K562 (cell line): ENCODE data around the gene GBX1. TPM values are rescaled to one million over a fixed set of nuclear protein-coding genes. Genes with fewer than 3 reads are reported as not detected.

Experiments used
- ATAC-seq: fragments of 200-7000 bp; cut with Tn5 transposase; 3 replicates; pipeline ENCODE4 v1.9.1; 2020; ENCODE audit warnings: moderate library complexity
- BruUV-seq: library from RNA; stranded (reverse); fragments of 400-500 nt; replicated peaks from 2 replicates; lab custom pipeline; 2021; lab: Mats Ljungman, UMichigan
- CTCF ChIA-PET: fragments of 300-600 bp; formaldehyde crosslinking; extraction: SDS; loops from one replicate; lab custom pipeline; 2021; ENCODE audit warnings: low intra/inter-chr PET ratio; lab: Yijun Ruan, JAX
- POLR2A ChIA-PET: fragments of 300-600, 350-650 bp; sonication (Branson Sonifier 250); formaldehyde crosslinking; extraction: SDS; loops from one replicate; lab custom pipeline; 2021; ENCODE audit warnings: antibody characterized with exemption, inconsistent platforms; lab: Yijun Ruan, JAX
- DNase-seq, 4 experiments: peaks; one replicate each; pipeline versions ENCODE4 v3.0.0 to v3.0.0-alpha.2; 2011 to 2018; ENCODE audit warnings: low spot score in 3 of 4, mixed read lengths in 3 of 4; ENCODE audit errors: extremely low read depth in 1 of 4
- FAIRE-seq: peaks from 2 replicates; lab custom pipeline; 2011; peaks lifted over from hg19 to GRCh38; lab: Jason Lieb, UNC
- H2AFZ ChIP-seq: 2 replicates; pipeline ENCODE4 v1.6.0; 2011; ENCODE audit warnings: low read depth, low read length, control low read depth, inconsistent platforms
- H3K27ac ChIP-seq: fragments of 200-600 bp; 3 replicates; pipeline ENCODE4 v1.8.0; 2011; ENCODE audit warnings: low read depth, mild to moderate bottlenecking, control low read depth, inconsistent platforms, low read length, moderate library complexity, mixed read lengths; ENCODE audit errors: extremely low read depth
- H3K27me3 ChIP-seq, 2 experiments: fragments of 300-600 bp in 1 of 2; 2 replicates in 1 of 2; 3 replicates in 1 of 2; pipeline versions ENCODE4 v1.6.0 to v1.8.0; 2011; ENCODE audit warnings: inconsistent platforms in 2 of 2, low read length in 2 of 2, mild to moderate bottlenecking in 1 of 2, mixed read lengths in 1 of 2, moderate library complexity in 1 of 2; ENCODE audit not compliant: control insufficient read depth in 2 of 2, insufficient read depth in 2 of 2
- H3K36me3 ChIP-seq: fragments of 300-600 bp; 3 replicates; pipeline ENCODE4 v1.8.0; 2011; ENCODE audit warnings: mild to moderate bottlenecking, low read length, inconsistent platforms; ENCODE audit not compliant: control insufficient read depth, insufficient read depth
- H3K4me1 ChIP-seq, 2 experiments: fragments of 200-600 bp in 1 of 2; replicated peaks in 1 of 2; 2 replicates in 1 of 2; 3 replicates in 1 of 2; pipeline versions ENCODE4 v1.5.1 to v1.8.0; 2011; ENCODE audit warnings: inconsistent platforms in 2 of 2, low read length in 2 of 2, mild to moderate bottlenecking in 1 of 2, mixed read lengths in 1 of 2, moderate library complexity in 1 of 2; ENCODE audit not compliant: control insufficient read depth in 2 of 2, insufficient read depth in 2 of 2
- H3K4me2 ChIP-seq: 2 replicates; pipeline ENCODE4 v1.6.1; 2011; ENCODE audit warnings: low read length, control low read depth, inconsistent platforms, mixed read lengths; ENCODE audit not compliant: insufficient read depth
- H3K4me3 ChIP-seq: fragments of 200-600 bp; sonication (generic), shearing (Covaris generic); 2 replicates; pipeline ENCODE4 v1.5.1; 2016; ENCODE audit warnings: control low read depth, inconsistent platforms
- H3K79me2 ChIP-seq: fragments of 200-600 bp; 3 replicates; pipeline ENCODE4 v1.8.0; 2011; ENCODE audit warnings: low read length, inconsistent platforms; ENCODE audit not compliant: control insufficient read depth, insufficient read depth
- H3K9ac ChIP-seq, 2 experiments: 2 replicates each; pipeline versions ENCODE4 v1.6.0 to v1.6.1; 2011; ENCODE audit warnings: low read depth in 2 of 2, low read length in 2 of 2, control low read depth in 1 of 2, inconsistent platforms in 1 of 2, mild to moderate bottlenecking in 1 of 2, mixed read lengths in 1 of 2; ENCODE audit not compliant: insufficient read depth in 1 of 2
- H3K9me1 ChIP-seq: one replicate; pipeline ENCODE4 v1.6.0; 2011; ENCODE audit warnings: inconsistent platforms, mild to moderate bottlenecking, low read length, moderate library complexity; ENCODE audit not compliant: control insufficient read depth, insufficient read depth
- H3K9me3 ChIP-seq: replicated peaks from 2 replicates; pipeline ENCODE4 v1.5.1; 2011; ENCODE audit warnings: low read depth, low read length, inconsistent platforms; ENCODE audit not compliant: control insufficient read depth, insufficient read depth
- H4K20me1 ChIP-seq: replicated peaks from 2 replicates; pipeline ENCODE4 v1.6.1; 2011; ENCODE audit warnings: low read length, inconsistent platforms, mixed read lengths; ENCODE audit not compliant: control insufficient read depth, insufficient read depth
- ARID3B ChIP-seq: fragments of 250-450 bp; sonication (Bioruptor Pico); IDR thresholded peaks from 2 replicates; pipeline ENCODE4 v1.4.0; 2020; ENCODE audit warnings: borderline replicate concordance
- BCOR ChIP-seq: fragments of 450-650 bp; IDR thresholded peaks from 2 replicates; pipeline ENCODE4 v1.6.1; 2016
- CREB5 ChIP-seq: fragments of 250-450 bp; sonication (Bioruptor Pico); IDR thresholded peaks from 2 replicates; pipeline ENCODE4 v1.5.0; 2020; ENCODE audit warnings: mild to moderate bottlenecking
- FOXM1 ChIP-seq, 2 experiments: fragments of 450-650 bp in 1 of 2; sonication (generic) in 1 of 2; formaldehyde crosslinking in 1 of 2; IDR thresholded peaks; 2 replicates each; pipeline versions ENCODE4 v1.6.1 to v1.9.0; 2017 to 2022; ENCODE audit warnings: low read depth in 2 of 2, mild to moderate bottlenecking in 2 of 2, missing genetic modification reagents in 1 of 2, moderate library complexity in 1 of 2
- HNRNPH1 ChIP-seq: fragments of 200-400 bp; formaldehyde crosslinking; optimal IDR thresholded peaks from 2 replicates; pipeline ENCODE3; 2017; ENCODE audit warnings: low read depth, mild to moderate bottlenecking, low read length, moderate library complexity
- POLR2G ChIP-seq: fragments of 200-400 bp; formaldehyde crosslinking; IDR thresholded peaks from 2 replicates; pipeline ENCODE4 v1.6.1; 2017; ENCODE audit warnings: low read depth, mild to moderate bottlenecking, antibody characterized with exemption, low read length, moderate library complexity
- PRPF4 ChIP-seq: fragments of 200-400 bp; formaldehyde crosslinking; IDR thresholded peaks from one replicate; pipeline ENCODE4 v1.6.1; 2017; ENCODE audit warnings: low read length, low read depth, mild to moderate bottlenecking; ENCODE audit not compliant: insufficient read depth, poor library complexity, severe bottlenecking
- RFX7 ChIP-seq: fragments of 250-450 bp; sonication (Bioruptor Pico); IDR thresholded peaks from 2 replicates; pipeline ENCODE4 v1.5.1; 2021; ENCODE audit warnings: mild to moderate bottlenecking
- SREBF1 ChIP-seq: fragments of 150-350 bp; IDR thresholded peaks from 2 replicates; pipeline ENCODE4 v1.6.1; 2014; ENCODE audit warnings: antibody characterized with exemption, low read depth, low read length, borderline replicate concordance
- ZBTB12 ChIP-seq: fragments of 250-450 bp; sonication (Bioruptor Pico); IDR thresholded peaks from 2 replicates; pipeline ENCODE4 v1.4.0; 2020
- ZBTB43 ChIP-seq: sonication (generic); formaldehyde crosslinking; IDR thresholded peaks from 2 replicates; pipeline ENCODE4 v1.8.0; 2023; ENCODE audit warnings: mild to moderate bottlenecking, missing genetic modification reagents
- ZFP36 ChIP-seq: fragments of 150-350 bp; IDR thresholded peaks from 2 replicates; pipeline ENCODE4 v1.6.1; 2018; ENCODE audit warnings: low read length, low read depth; ENCODE audit not compliant: partially characterized antibody
- ZNF197 ChIP-seq: fragments of 200-800 bp; sonication (Bioruptor generic); IDR thresholded peaks from 2 replicates; pipeline ENCODE4 v1.6.1; 2016; ENCODE audit warnings: low read depth, missing genetic modification characterization, missing compliant biosample characterization
- ZNF436 ChIP-seq: fragments of 250-450, 450-650 bp; sonication (Bioruptor Pico); formaldehyde crosslinking; IDR thresholded peaks from 2 replicates; pipeline ENCODE4 v1.7.0; 2020; ENCODE audit warnings: mild to moderate bottlenecking
- ZNF584 ChIP-seq: fragments of 200-800 bp; sonication (Bioruptor generic); IDR thresholded peaks from 2 replicates; pipeline ENCODE4 v1.6.1; 2016; ENCODE audit warnings: low read depth, mild to moderate bottlenecking, missing genetic modification characterization, missing compliant biosample characterization
- WGBS: fragments of 100-300 bp; shearing (Covaris generic); methylation state at CpG from one replicate; pipeline ENCODE4 v1.1.6; 2016; ENCODE audit warnings: low coverage, mixed read lengths; ENCODE audit not compliant: insufficient coverage; ENCODE audit errors: missing lambda C conversion rate; 5-methylcytosine and 5-hydroxymethylcytosine counted together
- in situ Hi-C: fragments of 300-500 bp; cut with MboI; formaldehyde crosslinking; loops from 4 replicates; pipeline ENCODE4 v1.15.0; 2018; ENCODE audit warnings: inconsistent platforms, mixed read lengths
- intact Hi-C: fragments of 100-400 bp; cut with micrococcal nuclease; formaldehyde crosslinking; loops from 2 replicates; pipeline ENCODE4 v1.14.2; 2022
- polyA plus RNA-seq, 8 experiments: library from polyadenylated mRNA; depleted of rRNA in 4 of 8; stranded (reverse) in 5 of 8; unstranded in 3 of 8; fragments of >200 nt; fragmentation: Nextera tagmentation in 2 of 8; fragmentation: Illumina TruSeq in 1 of 8; extraction: Ambion mirVana in 2 of 8; extraction: Trizol in 1 of 8; gene quantifications; 2 replicates each; pipeline versions ENCODE4 v1.2.1 to v1.2.3, GENCODE V29; 2011 to 2014; ENCODE audit warnings: inconsistent platforms in 1 of 8, missing spikeins in 1 of 8
- total RNA-seq, 7 experiments: library from RNA; depleted of rRNA in 6 of 7; stranded (reverse); fragments of >200 nt in 6 of 7; fragmentation: Illumina TruSeq in 2 of 7; extraction: Trizol in 2 of 7; gene quantifications; 2 replicates each; pipeline versions ENCODE4 v1.2.1 to v1.2.3, GENCODE V29; 2011 to 2021; ENCODE audit warnings: low replicate concordance in 1 of 7

GBX1 gene
- total and polyA plus RNA-seq, 9 of the 15 experiments (the other 6 are each of a cell fraction or from before 2014, with no cell fraction given) = not detected

GRCh38 chr7:151202836-151203235, 35.3 kb upstream of the GBX1 start:
- CTCF ChIA-PET = no interaction called here
- TF ChIP-seq ZNF197 (CRISPR knock-in tag) (no peak), POLR2G (no peak), ZNF436 (CRISPR knock-in tag) (no peak), BCOR (no peak), ARID3B (CRISPR knock-in tag) (no peak), FOXM1 (IDR thresholded peaks at IDR 0.05; ENCODE audit: low read depth) (no peak), FOXM1 (CRISPR knock-in tag; IDR thresholded peaks at IDR 0.05; ENCODE audit: low read depth) (no peak), HNRNPH1 (no peak), SREBF1 (no peak), ZFP36 (no peak), ZNF584 (CRISPR knock-in tag) (no peak), ZBTB43 (CRISPR knock-in tag) (no peak), CREB5 (CRISPR knock-in tag) (no peak), PRPF4 (no peak), RFX7 (no peak), ZBTB12 (CRISPR knock-in tag) (no peak)
- DNase-seq (no peak), ATAC-seq (no peak), FAIRE-seq (peak; percentile 56)
- Histone ChIP-seq H3K4me1 (peaks cover 13 to 22% of the 10 kb centered on the region in 2 experiments), H3K27ac (no peak overlapping the region), H3K9me3 (no peaks in the 10 kb centered on the region), H2AFZ (no peak overlapping the region), H3K27me3 (peaks cover 75 to 78% of the 10 kb centered on the region in 2 experiments; a peak in 4 of 5 replicates), H3K79me2 (no peaks in the 10 kb centered on the region), H3K9ac (no peak overlapping the region), H3K9me1 (no peaks in the 10 kb centered on the region), H4K20me1 (peaks cover 30% of the 10 kb centered on the region), H3K4me2 (no peak overlapping the region), H3K36me3 (no peaks in the 10 kb centered on the region), H3K4me3 (no peak overlapping the region)
- WGBS = under 1% methylated on average over 9 of the region's 9 CpGs
- POLR2A ChIA-PET = interaction anchor here (0.8 to 2.0 kb wide), 3 partner anchors 11 to 316 kb away, joined by 3 to 7 read pairs (median 4); partner anchors contain the start of gene ABCB8
- BruUV-seq = no TSS peak
- in situ Hi-C loops = no loop called here
- intact Hi-C loops = no loop called here
